Measurements from ENCODE around the gene CPEB3.
"Not testable (repeated sequence)": the region's sequence is repeated elsewhere in the genome, so short reads cannot be mapped to it uniquely, and the experiment has no call there.

CPEB3 gene

GRCh38 chr10:92066386-92066785 is 224.5 kb downstream of the CPEB3 start:
- no peak for DNase-seq (ENCODE audit: insufficient read length, low spot score)
- no peak for FAIRE-seq
- TF ChIP-seq PAX5 (IDR thresholded peaks at IDR 0.05; ENCODE audit: insufficient read depth, low read length, severe bottlenecking) (no peak), SPI1 (IDR thresholded peaks at IDR 0.05; ENCODE audit: low read depth, low read length) (no peak), TAF1 (IDR thresholded peaks at IDR 0.05; ENCODE audit: low read depth, low read length) (no peak), POU2F2 (IDR thresholded peaks at IDR 0.05; ENCODE audit: low read depth, low read length) (no peak), POLR2AphosphoS5 (IDR thresholded peaks at IDR 0.05; ENCODE audit: low read depth, low read length) (no peak), POLR2A (IDR thresholded peaks at IDR 0.05; ENCODE audit: low read depth, low read length) (no peak)

GRCh38 chr10:92064506-92064905 is 226.4 kb downstream of the CPEB3 start:
- FAIRE-seq (no peak), DNase-seq (ENCODE audit: insufficient read length, low spot score) (no peak)
- TF ChIP-seq SPI1 (IDR thresholded peaks at IDR 0.05; ENCODE audit: low read depth, low read length) (no peak), TAF1 (IDR thresholded peaks at IDR 0.05; ENCODE audit: low read depth, low read length) (no peak), PAX5 (IDR thresholded peaks at IDR 0.05; ENCODE audit: insufficient read depth, low read length, severe bottlenecking) (no peak), POLR2AphosphoS5 (IDR thresholded peaks at IDR 0.05; ENCODE audit: low read depth, low read length) (no peak), POU2F2 (IDR thresholded peaks at IDR 0.05; ENCODE audit: low read depth, low read length) (no peak), POLR2A (IDR thresholded peaks at IDR 0.05; ENCODE audit: low read depth, low read length) (no peak)

GRCh38 chr10:92062273-92062672 is 228.6 kb downstream of the CPEB3 start:
- no peak for DNase-seq (ENCODE audit: insufficient read length, low spot score)
- TF ChIP-seq TAF1 (IDR thresholded peaks at IDR 0.05; ENCODE audit: low read depth, low read length) (no peak), PAX5 (IDR thresholded peaks at IDR 0.05; ENCODE audit: insufficient read depth, low read length, severe bottlenecking) (no peak), POU2F2 (IDR thresholded peaks at IDR 0.05; ENCODE audit: low read depth, low read length) (no peak)
- FAIRE-seq: no peak

- no peak for TF ChIP-seq SPI1 (IDR thresholded peaks at IDR 0.05; ENCODE audit: low read depth, low read length)
- TF ChIP-seq TAF1 (IDR thresholded peaks at IDR 0.05; ENCODE audit: low read depth, low read length): no peak
- TF ChIP-seq POU2F2 (IDR thresholded peaks at IDR 0.05; ENCODE audit: low read depth, low read length): no peak
- no peak for TF ChIP-seq POLR2AphosphoS5 (IDR thresholded peaks at IDR 0.05; ENCODE audit: low read depth, low read length)
- TF ChIP-seq PAX5 (IDR thresholded peaks at IDR 0.05; ENCODE audit: insufficient read depth, low read length, severe bottlenecking): no peak
- no peak for TF ChIP-seq POLR2A (IDR thresholded peaks at IDR 0.05; ENCODE audit: low read depth, low read length)
- FAIRE-seq (no peak), DNase-seq (ENCODE audit: insufficient read length, low spot score) (no peak)
Measured at GRCh38 chr10:92054807-92055206, 236.1 kb downstream of the CPEB3 start.

DNA sequence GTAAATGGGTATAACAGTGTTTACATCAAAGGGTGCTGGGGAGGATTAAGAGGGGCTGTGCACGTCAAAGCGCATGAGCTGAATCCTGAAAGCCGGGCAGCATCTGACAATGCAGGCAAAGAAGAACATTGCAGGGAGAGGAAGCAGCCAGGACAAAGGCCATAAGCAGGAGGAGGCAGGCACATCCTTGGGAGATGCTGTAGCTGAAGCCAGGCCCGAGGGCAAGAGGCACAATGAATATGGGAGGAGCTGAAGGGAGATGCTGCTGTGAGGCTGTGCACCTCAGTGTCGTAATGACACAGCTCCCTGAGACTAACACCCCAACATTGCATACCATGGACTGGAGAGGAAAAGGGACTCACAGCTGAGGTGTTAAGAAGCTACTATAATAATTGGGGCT is 238.1 kb downstream of the CPEB3 start:
- TF ChIP-seq POLR2A (IDR thresholded peaks at IDR 0.05; ENCODE audit: low read depth, low read length): no peak
- no peak for TF ChIP-seq POLR2AphosphoS5 (IDR thresholded peaks at IDR 0.05; ENCODE audit: low read depth, low read length)
- TF ChIP-seq TAF1 (IDR thresholded peaks at IDR 0.05; ENCODE audit: low read depth, low read length): no peak
- FAIRE-seq: no peak

GRCh38 chr10:92052088-92052487 is 238.8 kb downstream of the CPEB3 start:
- no peak for FAIRE-seq
- no peak for DNase-seq (ENCODE audit: insufficient read length, low spot score)
- TF ChIP-seq POLR2A (IDR thresholded peaks at IDR 0.05; ENCODE audit: low read depth, low read length): no peak
- no peak for TF ChIP-seq SPI1 (IDR thresholded peaks at IDR 0.05; ENCODE audit: low read depth, low read length)
- TF ChIP-seq POLR2AphosphoS5 (IDR thresholded peaks at IDR 0.05; ENCODE audit: low read depth, low read length): no peak
- TF ChIP-seq TAF1 (IDR thresholded peaks at IDR 0.05; ENCODE audit: low read depth, low read length): no peak
- TF ChIP-seq POU2F2 (IDR thresholded peaks at IDR 0.05; ENCODE audit: low read depth, low read length): no peak
- TF ChIP-seq PAX5 (IDR thresholded peaks at IDR 0.05; ENCODE audit: insufficient read depth, low read length, severe bottlenecking): no peak

More for the DNA sequence above, 238.1 kb downstream of the CPEB3 start:
- no peak for DNase-seq (ENCODE audit: insufficient read length, low spot score)

DNA sequence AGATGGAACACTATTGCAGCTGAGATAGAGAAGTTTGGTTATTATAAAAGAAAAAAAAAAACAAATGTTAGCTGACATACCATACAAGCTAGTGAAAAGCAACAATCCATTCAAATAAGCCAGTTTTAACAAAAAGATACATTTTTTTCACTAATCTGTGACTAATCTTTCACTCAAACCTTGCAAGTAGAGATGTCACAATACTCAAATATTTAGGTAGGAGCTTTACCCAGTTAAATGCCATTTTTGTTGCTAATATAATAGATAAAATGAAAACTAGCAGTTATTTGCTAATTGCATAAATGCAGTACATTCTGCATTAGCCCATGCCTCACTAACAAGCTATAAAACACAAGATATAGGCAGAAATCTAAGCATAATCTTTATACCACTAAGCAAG is 243.7 kb downstream of the CPEB3 start:
- no peak for FAIRE-seq
- DNase-seq (ENCODE audit: insufficient read length, low spot score): no peak
- TF ChIP-seq POU2F2 (IDR thresholded peaks at IDR 0.05; ENCODE audit: low read depth, low read length) (no peak), PAX5 (IDR thresholded peaks at IDR 0.05; ENCODE audit: insufficient read depth, low read length, severe bottlenecking) (no peak), SPI1 (IDR thresholded peaks at IDR 0.05; ENCODE audit: low read depth, low read length) (no peak), TAF1 (IDR thresholded peaks at IDR 0.05; ENCODE audit: low read depth, low read length) (no peak), POLR2A (IDR thresholded peaks at IDR 0.05; ENCODE audit: low read depth, low read length) (no peak), POLR2AphosphoS5 (IDR thresholded peaks at IDR 0.05; ENCODE audit: low read depth, low read length) (no peak)

- FAIRE-seq: no peak
- TF ChIP-seq SPI1 (IDR thresholded peaks at IDR 0.05; ENCODE audit: low read depth, low read length) (no peak), POLR2A (IDR thresholded peaks at IDR 0.05; ENCODE audit: low read depth, low read length) (no peak), TAF1 (IDR thresholded peaks at IDR 0.05; ENCODE audit: low read depth, low read length) (no peak), POLR2AphosphoS5 (IDR thresholded peaks at IDR 0.05; ENCODE audit: low read depth, low read length) (no peak), PAX5 (IDR thresholded peaks at IDR 0.05; ENCODE audit: insufficient read depth, low read length, severe bottlenecking) (no peak), POU2F2 (IDR thresholded peaks at IDR 0.05; ENCODE audit: low read depth, low read length) (no peak)
- no peak for DNase-seq (ENCODE audit: insufficient read length, low spot score)
Measured at GRCh38 chr10:92045641-92046106, 245.2 kb downstream of the CPEB3 start.

GRCh38 chr10:92042541-92042940 is 248.3 kb downstream of the CPEB3 start:
- FAIRE-seq (no peak), DNase-seq (ENCODE audit: insufficient read length, low spot score) (no peak)
- TF ChIP-seq POLR2AphosphoS5 (IDR thresholded peaks at IDR 0.05; ENCODE audit: low read depth, low read length) (no peak), TAF1 (IDR thresholded peaks at IDR 0.05; ENCODE audit: low read depth, low read length) (no peak), POU2F2 (IDR thresholded peaks at IDR 0.05; ENCODE audit: low read depth, low read length) (no peak), SPI1 (IDR thresholded peaks at IDR 0.05; ENCODE audit: low read depth, low read length) (no peak), POLR2A (IDR thresholded peaks at IDR 0.05; ENCODE audit: low read depth, low read length) (no peak), PAX5 (IDR thresholded peaks at IDR 0.05; ENCODE audit: insufficient read depth, low read length, severe bottlenecking) (no peak)

- FAIRE-seq (no peak), DNase-seq (ENCODE audit: insufficient read length, low spot score) (no peak)
Measured at GRCh38 chr10:92038949-92039348, 251.9 kb downstream of the CPEB3 start.

DNA sequence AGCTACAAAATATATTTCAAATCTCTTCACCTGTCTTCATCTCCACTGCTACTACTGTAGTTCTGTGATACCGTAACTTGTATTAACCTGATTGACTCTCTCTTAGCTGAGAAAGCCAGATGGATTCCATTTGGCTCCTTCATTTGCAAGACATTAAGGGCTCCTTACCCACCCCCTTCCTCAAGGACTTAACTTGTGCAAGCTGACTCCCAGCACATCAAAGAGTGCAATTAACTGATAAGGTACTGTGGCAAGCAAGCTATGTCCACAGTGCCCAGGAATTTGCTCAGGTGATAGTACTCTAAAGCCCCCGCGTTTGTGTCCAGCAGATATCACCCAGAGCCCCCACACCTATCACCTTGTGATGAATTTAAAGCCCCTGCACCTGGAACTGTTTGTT is 257.8 kb downstream of the CPEB3 start:
- FAIRE-seq; DNase-seq (ENCODE audit: insufficient read length, low spot score): not testable (repeated sequence)

More at GRCh38 chr10:92038949-92039348, 251.9 kb downstream of the CPEB3 start:
- TF ChIP-seq POLR2A (IDR thresholded peaks at IDR 0.05; ENCODE audit: low read depth, low read length): no peak
- TF ChIP-seq POU2F2 (IDR thresholded peaks at IDR 0.05; ENCODE audit: low read depth, low read length): no peak
- no peak for TF ChIP-seq SPI1 (IDR thresholded peaks at IDR 0.05; ENCODE audit: low read depth, low read length)
- TF ChIP-seq PAX5 (IDR thresholded peaks at IDR 0.05; ENCODE audit: insufficient read depth, low read length, severe bottlenecking): no peak
- TF ChIP-seq TAF1 (IDR thresholded peaks at IDR 0.05; ENCODE audit: low read depth, low read length): no peak
- no peak for TF ChIP-seq POLR2AphosphoS5 (IDR thresholded peaks at IDR 0.05; ENCODE audit: low read depth, low read length)

Measured in GM12891 (cell line).